ENCODE measurements around the gene PGP. TPM values are rescaled to one million over a fixed set of nuclear protein-coding genes. Genes with fewer than 3 reads are reported as not detected.

PGP gene
- polyA plus RNA-seq, 1 donor (not counting 4 experiments of a cell fraction or from before 2014, with no cell fraction given): 10.3 TPM

DNA sequence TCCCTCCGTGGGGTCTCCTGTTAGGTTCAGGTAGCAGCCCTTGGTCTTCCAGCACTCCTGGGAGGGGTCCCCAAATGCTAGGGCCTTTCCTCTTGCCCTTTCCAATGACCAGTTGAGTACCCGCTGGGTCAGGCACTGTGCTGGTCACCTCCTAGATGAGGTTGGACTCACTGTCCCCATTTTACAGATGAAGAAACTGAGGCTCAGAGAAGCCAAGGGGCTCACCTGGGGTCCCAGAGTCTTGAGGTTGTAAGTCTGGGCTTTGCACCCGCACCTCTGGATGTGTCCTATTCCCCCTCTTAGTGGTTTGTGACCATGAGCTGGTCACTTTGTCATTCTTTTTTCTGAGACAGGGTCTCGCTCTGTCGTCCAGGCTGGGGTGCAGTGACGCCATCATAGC lies 16.9 kb downstream of the PGP start:
- no peaks in the 10 kb centered on the region for H4K20me1 ChIP-seq (ENCODE audit: control insufficient read depth, extremely low read depth, insufficient read depth, low read length)
- dilution Hi-C loops (cut with MboI; ENCODE audit: extremely low pct_ligation_motif_present, low sequenced_read_pairs): no loop called here

DNA sequence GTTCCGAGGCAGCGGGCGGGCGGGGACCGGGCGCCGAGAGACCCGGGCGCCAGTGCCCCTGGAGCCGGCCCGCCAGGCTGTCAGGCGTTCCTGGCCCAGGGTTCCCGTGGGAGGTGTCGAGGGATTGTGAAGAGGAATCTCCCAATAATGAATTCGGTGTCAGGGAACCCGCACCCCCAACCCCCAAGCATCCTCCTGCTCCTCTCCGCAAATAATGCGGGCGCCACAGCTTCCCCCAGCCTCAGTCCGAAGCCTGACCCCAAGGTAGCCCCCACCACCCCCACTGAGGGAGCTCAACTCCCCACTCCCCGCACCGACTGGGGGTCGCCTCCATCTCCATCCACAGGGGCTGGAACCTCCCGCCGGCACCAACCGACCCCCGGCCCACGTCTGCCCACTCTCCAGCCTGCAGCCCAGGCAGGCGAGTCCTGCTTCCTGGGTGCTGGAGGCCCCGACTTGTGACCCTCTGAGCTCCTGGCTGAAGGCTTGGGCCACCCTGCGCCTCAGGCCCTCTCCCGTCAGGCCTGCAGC lies 17.6 kb downstream of the PGP start:
- peaks cover 16% of the 10 kb centered on the region for H3K4me1 ChIP-seq (ENCODE audit: control insufficient read depth, extremely low read depth, insufficient read depth, low read length)
- TF ChIP-seq, protein P1, sequence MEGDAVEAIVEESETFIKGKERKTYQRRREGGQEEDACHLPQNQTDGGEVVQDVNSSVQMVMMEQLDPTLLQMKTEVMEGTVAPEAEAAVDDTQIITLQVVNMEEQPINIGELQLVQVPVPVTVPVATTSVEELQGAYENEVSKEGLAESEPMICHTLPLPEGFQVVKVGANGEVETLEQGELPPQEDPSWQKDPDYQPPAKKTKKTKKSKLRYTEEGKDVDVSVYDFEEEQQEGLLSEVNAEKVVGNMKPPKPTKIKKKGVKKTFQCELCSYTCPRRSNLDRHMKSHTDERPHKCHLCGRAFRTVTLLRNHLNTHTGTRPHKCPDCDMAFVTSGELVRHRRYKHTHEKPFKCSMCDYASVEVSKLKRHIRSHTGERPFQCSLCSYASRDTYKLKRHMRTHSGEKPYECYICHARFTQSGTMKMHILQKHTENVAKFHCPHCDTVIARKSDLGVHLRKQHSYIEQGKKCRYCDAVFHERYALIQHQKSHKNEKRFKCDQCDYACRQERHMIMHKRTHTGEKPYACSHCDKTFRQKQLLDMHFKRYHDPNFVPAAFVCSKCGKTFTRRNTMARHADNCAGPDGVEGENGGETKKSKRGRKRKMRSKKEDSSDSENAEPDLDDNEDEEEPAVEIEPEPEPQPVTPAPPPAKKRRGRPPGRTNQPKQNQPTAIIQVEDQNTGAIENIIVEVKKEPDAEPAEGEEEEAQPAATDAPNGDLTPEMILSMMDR (optimal IDR thresholded peaks at IDR 0.05 in 1 of 3, IDR thresholded peaks at IDR 0.05 in 1 of 3, conservative IDR thresholded peaks at IDR 0.05 in 1 of 3; ENCODE audit: extremely low read depth in 1 of 3, insufficient read depth in 2 of 3, low read length in 3 of 3): no peak
- no peak for TF ChIP-seq EZH2 (IDR thresholded peaks at IDR 0.05; ENCODE audit: low read length)
- FAIRE-seq (no peak), DNase-seq (ENCODE audit: low read depth, low spot score) (no peak)
- H3K4me2 ChIP-seq (ENCODE audit: control insufficient read depth, extremely low read depth, insufficient read depth, low read depth, low read length): no peak overlapping the region
- H3K9ac ChIP-seq (ENCODE audit: control insufficient read depth, extremely low read depth, insufficient read depth, low read length): no peak overlapping the region
- no peaks in the 10 kb centered on the region for H4K20me1 ChIP-seq (ENCODE audit: control insufficient read depth, extremely low read depth, insufficient read depth, low read length)
- no peaks in the 10 kb centered on the region for H3K9me3 ChIP-seq (ENCODE audit: control insufficient read depth, low read depth, low read length)
- no peak overlapping the region for H2AFZ ChIP-seq (ENCODE audit: control insufficient read depth, low read length)
- no peaks in the 10 kb centered on the region for H3K9me1 ChIP-seq (ENCODE audit: control insufficient read depth, extremely low read depth, insufficient read depth, low read length)
- no peaks in the 10 kb centered on the region for H3K36me3 ChIP-seq (ENCODE audit: control insufficient read depth in 2 of 2, extremely low read depth in 1 of 2, insufficient read depth in 2 of 2, low read length in 2 of 2)
- peaks cover 36% of the 10 kb centered on the region for H3K27me3 ChIP-seq (ENCODE audit: control insufficient read depth, extremely low read depth, insufficient read depth, low read length)
- dilution Hi-C loops (cut with MboI; ENCODE audit: extremely low pct_ligation_motif_present, low sequenced_read_pairs): no loop called here
- no peak overlapping the region for H3K4me3 ChIP-seq (ENCODE audit: control insufficient read depth in 2 of 3, extremely low read depth in 1 of 3, insufficient read depth in 2 of 3, low read depth in 1 of 3, low read length in 3 of 3)
- no peaks in the 10 kb centered on the region for H3K79me2 ChIP-seq (ENCODE audit: control insufficient read depth, insufficient read depth, low read length)
- H3K27ac ChIP-seq (ENCODE audit: control insufficient read depth, insufficient read depth, low read length): no peak overlapping the region

More for the DNA sequence above, 16.9 kb downstream of the PGP start:
- Histone ChIP-seq H3K27me3 (ENCODE audit: control insufficient read depth, extremely low read depth, insufficient read depth, low read length) (peaks cover 36% of the 10 kb centered on the region), H3K9ac (ENCODE audit: control insufficient read depth, extremely low read depth, insufficient read depth, low read length) (no peak overlapping the region), H3K79me2 (ENCODE audit: control insufficient read depth, insufficient read depth, low read length) (no peaks in the 10 kb centered on the region), H3K9me3 (ENCODE audit: control insufficient read depth, low read depth, low read length) (no peaks in the 10 kb centered on the region), H3K4me1 (ENCODE audit: control insufficient read depth, extremely low read depth, insufficient read depth, low read length) (peaks cover 16% of the 10 kb centered on the region), H3K36me3 (ENCODE audit: control insufficient read depth in 2 of 2, extremely low read depth in 1 of 2, insufficient read depth in 2 of 2, low read length in 2 of 2) (no peaks in the 10 kb centered on the region), H3K9me1 (ENCODE audit: control insufficient read depth, extremely low read depth, insufficient read depth, low read length) (no peaks in the 10 kb centered on the region), H3K4me3 (ENCODE audit: control insufficient read depth in 2 of 3, extremely low read depth in 1 of 3, insufficient read depth in 2 of 3, low read depth in 1 of 3, low read length in 3 of 3) (no peak overlapping the region), H2AFZ (ENCODE audit: control insufficient read depth, low read length) (no peak overlapping the region), H3K4me2 (ENCODE audit: control insufficient read depth, extremely low read depth, insufficient read depth, low read depth, low read length) (no peak overlapping the region), H3K27ac (ENCODE audit: control insufficient read depth, insufficient read depth, low read length) (no peak overlapping the region)
- no peak for FAIRE-seq
- no peak for DNase-seq (ENCODE audit: low read depth, low spot score)
- TF ChIP-seq EZH2 (IDR thresholded peaks at IDR 0.05; ENCODE audit: low read length): no peak
